T-helper 2 cell (primary cell): ENCODE measurements around the gene CASKIN2.

Source experiments
- DNase-seq, 5 experiments: peaks; one replicate each; pipeline versions ENCODE4 v3.0.0 to v3.0.0-alpha.2; 2012 to 2022

The CASKIN2 gene

DNA sequence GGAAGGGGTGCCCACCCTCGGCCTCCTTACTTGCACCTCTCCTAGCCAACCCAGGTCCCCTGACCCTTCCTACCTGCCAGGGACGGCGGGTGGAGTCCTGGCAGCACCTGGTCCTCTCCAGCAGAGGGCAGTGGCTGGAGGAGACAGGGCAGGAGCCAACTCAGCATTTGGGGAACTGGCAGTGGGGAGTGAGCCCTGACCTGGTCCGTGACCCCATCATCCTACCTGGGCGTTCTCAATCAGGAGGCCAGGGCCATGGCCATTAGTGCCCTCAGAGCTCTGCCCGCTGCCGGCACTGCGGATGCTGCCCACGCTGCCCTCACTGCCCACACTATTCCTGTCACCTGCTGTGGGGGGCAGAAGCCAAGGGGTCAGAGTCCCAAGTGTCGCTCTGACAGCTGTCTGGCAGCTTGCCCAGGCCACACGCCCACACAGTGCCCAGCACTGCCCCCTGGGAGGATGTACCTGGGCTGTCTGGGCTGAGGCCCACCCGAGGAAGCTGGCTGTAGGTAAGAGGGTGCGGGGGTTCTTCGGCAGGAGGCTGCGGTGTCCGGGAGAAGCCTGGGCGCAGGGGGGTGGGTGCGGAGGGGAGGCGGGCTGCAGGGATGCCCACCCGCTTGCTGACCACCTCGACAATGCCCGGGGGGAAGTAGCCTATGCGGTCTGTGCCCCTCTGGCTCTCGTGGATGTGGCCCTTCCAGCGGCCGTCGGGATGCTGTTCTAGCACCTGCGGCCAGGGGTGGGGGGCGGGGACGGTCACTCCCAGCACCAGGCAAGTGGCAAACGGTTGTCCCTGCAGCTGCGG lies 10.8 kb downstream of the CASKIN2 start:
- peak in 2 of 5 experiments; percentile 29 to 33 for DNase-seq

DNA sequence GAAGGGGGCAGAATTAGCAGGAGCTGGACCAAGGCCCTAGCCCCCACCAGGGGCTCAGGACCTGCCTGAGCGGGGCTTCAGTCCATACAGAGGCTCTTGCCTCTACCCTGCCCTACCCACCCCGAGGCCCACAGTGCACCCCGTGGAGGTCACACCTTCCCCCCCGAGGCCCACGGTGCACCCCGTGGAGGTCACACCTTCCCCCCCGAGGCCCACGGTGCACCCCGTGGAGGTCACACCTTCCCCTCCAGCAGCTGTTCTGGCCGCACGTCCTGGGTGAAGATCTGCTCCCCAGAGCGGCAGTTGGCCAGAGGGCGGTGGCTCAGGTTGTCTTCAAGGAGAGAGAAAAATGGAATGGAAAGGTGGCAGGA lies 11.4 kb downstream of the CASKIN2 start:
- no peak for DNase-seq

DNA sequence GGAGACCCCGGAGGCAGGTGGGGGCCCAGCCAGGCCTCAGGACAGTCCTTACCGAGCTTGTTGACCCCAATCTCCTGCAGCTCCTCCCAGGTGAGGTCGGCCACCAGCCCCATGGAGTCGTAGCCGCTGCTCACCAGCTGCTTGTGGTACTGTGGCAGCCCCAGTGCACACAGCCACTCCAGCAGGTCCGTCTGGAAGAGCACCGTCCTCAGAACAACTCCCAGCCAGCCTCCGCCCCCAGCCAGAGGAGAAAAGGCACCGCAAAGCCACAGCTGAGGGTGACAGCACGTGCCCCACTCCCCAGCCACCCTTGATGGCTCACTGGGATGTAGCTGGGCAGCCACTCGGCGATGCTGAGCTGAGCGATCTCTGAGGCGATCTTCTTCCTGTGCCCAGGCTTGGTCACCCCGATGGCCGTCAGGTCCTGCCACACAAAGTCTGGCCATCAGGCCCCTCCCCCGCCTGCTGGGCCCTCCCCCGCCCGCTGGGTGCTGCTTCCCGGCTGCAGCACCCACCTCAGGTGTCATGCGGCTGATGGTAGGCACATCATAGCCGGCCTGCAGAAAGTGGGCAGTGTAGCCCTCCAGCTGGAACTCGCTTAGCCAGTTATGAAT lies 11.9 kb downstream of the CASKIN2 start:
- no peak for DNase-seq

DNA sequence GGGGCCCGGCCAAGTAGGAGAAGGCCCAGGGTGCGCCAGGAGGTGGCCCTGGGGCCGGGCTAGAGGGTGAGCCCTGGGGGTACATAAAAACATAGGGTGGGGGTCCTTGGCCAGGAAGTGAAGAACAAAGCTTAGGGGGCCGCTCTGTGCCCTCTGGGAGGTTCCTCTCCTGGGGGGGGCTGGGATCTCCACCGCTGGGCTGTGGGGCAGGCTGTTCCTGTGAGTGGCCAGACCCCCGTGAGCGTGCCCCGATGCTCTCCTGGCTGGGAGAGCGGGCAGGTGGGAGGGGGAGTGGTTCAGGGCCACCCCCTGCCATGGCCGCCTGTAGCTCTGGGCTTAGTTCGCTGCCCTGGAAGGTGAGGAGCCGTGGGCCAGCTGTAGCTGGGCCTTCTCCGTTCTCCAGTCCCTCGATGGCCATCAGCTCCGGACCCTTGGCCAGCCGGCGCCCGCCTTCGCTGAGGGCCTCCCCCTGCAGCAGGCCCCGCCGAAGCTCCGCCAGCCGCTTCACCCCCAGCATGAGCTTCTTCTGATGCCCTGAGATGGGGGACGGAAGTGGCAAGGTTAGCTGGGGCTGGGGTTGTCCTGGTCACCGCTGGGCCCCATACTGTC lies 12.5 kb downstream of the CASKIN2 start:
- no peak for DNase-seq

DNA sequence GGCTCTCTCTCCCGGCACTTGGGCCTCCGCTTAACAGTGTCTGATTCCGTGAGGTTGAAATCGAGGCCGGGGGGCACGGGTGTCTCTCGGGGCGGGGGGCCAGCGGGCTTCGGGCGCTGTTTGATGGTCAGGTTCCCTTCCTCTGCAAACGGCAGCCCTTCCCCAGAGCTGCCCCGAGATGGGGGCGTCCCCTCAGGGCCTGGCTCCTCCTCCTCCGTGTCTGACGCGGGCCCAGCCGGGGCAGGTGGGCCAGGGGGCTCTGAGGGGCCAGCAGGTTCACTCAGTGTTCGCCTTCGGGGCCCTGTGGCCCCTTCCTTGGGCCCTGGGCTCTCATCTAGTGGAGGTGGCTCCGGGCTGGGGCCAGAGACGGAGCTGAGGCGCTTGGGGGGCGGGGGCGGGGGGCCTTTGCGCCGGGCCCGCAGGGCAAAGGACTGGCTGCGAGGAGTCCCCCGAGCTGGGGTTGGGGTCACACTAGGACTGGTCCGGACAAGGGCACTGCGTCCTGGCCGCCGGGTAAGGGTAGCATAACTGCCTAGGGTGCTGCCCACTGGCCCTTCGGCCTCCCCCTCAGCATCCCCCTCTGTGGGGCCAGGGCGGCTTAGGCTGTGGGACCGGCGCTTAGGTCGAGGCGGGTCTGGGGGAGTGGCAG lies 13.1 kb downstream of the CASKIN2 start:
- no peak for DNase-seq

- DNase-seq, result no peak
Measured at GRCh38 chr17:75501378-75502071, 13.8 kb downstream of the CASKIN2 start.

DNA sequence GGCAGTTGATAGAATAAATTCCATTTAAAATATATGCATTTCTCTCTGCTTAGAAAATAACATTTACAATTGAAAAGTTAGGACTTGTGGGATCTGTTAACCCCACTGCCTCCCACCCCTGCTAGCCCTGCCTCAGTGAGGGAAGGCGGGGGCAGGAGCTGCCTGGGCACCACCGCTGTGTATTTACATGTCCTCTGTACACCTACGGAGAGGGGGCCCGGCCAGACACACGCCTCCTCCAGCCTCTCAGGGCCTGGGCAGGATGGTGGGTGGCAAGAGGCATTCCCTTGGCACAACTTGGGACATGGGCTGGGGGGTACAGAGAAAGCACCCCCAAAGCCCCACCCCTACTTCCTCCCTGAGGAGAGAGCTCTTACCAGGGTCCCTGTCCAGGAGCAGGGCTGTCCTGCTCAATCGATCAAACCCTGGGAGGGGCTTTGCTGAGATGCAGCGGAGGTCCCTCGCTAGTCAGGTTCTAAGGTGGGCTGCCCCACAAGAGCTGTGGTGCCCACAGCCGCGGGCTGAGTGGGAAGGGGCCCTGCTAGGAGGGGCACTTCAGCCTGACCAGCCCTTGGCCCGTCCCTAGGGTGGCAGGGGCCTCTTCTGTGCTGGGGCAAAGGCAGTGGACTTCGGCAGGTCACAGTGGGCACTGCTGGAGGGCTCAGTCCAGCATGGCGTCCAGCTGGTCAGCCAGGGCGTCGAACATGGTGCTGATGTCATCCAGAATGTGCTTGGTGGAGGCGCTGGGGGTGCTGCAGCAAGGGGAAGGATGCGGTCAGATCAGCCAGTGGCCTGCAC lies 14.7 kb downstream of the CASKIN2 start:
- DNase-seq, result no peak

DNA sequence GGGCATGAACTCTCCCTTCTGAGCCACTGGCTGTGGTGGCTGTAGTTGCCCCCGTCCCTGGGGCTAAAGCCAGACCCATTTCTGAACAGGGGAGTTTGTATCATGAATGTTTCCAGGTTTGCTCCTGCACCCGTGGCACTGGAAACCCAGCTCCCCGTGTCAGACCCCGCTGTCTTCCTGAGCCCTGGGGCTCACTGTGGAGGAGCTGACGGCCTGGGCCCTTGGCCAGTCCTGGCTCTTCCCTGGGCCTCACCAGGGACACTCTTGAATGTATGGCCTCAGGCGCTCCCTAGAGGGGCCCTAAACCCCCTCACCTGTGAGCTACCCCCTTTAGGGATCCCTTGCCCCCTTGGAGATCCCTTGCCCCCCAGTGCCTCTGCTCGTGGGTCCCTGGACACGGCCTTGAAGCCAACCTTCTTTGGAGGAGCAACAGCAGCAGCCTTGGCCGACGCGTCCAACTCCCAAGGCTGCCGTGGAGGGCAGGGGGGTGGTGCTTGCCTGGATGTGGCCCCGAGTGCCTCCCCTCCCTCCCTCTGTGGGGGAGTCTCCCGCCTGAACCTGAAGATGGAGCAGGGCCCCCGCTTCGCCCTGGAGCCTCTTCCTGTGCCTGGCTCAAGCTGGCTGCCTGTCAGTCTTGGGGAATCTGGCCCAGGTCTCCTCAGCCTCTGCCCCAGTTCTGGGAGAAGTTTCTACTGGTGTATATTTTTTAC lies 15.9 kb downstream of the CASKIN2 start:
- no peak for DNase-seq

DNA sequence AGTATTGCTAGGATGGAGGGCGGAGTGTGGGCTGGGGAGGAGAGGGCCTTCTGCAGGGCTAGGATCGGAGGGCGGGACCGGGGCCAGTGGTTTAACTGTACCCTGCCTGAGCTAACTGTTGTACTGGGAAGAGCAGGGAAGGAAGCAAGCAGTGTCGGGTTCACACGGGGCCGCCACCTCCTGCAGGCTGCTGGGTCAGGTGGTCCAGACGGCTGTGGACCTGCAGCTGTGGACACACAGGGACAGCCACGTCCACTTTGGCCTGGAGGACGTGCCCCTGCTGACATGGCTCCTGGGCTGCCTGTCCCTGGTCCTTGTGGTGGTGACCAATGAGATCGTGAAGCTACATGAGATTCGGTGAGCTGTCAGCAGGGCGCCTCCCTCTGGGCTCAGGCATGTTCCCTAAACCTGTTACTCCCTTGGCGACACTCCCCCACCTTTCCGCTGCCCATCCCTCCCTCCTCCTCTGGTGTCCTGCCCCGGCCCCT lies 16.6 kb downstream of the CASKIN2 start:
- DNase-seq, result no peak

- no peak for DNase-seq
Measured at GRCh38 chr17:75498039-75498725, 17.2 kb downstream of the CASKIN2 start.

DNA sequence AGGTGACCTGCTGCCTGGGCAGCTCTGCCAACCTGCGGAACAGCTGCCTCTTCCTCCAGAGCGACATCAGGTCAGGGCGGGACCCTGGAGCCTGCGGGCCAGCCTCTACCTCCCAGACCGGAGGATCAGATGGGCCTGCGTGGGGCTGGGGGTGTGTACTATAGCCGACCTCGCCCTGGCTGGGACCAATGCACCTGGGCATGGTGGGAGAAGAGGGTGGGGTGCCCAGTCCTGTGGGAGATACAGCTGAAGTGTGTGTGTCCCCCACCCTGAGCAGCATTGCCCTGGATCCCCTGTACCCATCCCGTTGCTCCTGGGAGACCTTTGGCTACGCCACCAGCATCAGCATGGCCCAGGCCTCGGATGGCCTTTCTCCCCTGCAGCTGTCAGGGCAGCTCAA lies 19.3 kb downstream of the CASKIN2 start:
- DNase-seq, result no peak

DNA sequence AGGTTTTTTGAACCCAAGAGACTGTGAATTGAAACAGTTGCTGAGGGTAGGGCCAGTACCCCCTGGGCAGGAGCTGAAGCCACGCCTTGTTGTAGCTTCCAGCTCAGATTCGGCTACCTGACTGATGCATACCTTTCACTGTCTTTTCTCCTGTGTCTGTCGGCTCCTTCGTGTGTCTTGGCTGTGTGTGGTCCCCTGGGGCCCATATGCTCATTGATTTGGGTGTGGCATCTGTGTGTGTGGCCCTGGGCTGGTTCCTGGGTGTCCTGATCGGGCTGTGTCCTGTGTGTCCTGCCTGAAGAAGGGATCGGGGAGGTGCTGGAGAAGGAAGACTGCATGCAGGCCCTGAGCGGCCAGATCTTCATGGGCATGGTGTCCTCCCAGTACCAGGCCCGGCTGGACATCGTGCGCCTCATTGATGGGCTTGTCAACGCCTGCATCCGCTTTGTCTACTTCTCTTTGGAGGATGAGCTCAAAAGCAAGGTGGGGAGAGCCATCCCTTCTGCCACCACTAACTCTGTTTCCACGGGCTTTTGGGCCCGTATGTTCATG lies 20.9 kb downstream of the CASKIN2 start:
- DNase-seq, result no peak

- DNase-seq, result no peak
Measured at GRCh38 chr17:75493476-75494129, 21.7 kb downstream of the CASKIN2 start.

- no peak for DNase-seq
Measured at GRCh38 chr17:75492555-75493168, 22.7 kb downstream of the CASKIN2 start.

GRCh38 chr17:75491680-75492079 lies 23.7 kb downstream of the CASKIN2 start:
- no peak for DNase-seq

- DNase-seq, result no peak
Measured at GRCh38 chr17:75490953-75491649, 24.2 kb downstream of the CASKIN2 start.

- DNase-seq, result no peak
Measured at GRCh38 chr17:75490173-75490743, 25.1 kb downstream of the CASKIN2 start.

GRCh38 chr17:75489511-75489955 lies 25.8 kb downstream of the CASKIN2 start:
- DNase-seq, result no peak
